SK-N-SH (cell line): Measurements from ENCODE around the gene MVB12A. TPM values are rescaled to one million over a fixed set of nuclear protein-coding genes. Genes with fewer than 3 reads are reported as not detected.
A peak's percentile ranks its signal among the peaks of the same experiment; 100 is the strongest.

Experiments used
- CTCF ChIA-PET: fragments of 300-600, 350-600 bp; formaldehyde crosslinking; extraction: SDS; loops from one replicate; lab custom pipeline; 2021; lab: Yijun Ruan, JAX
- POLR2A ChIA-PET: fragments of 350-600 bp; sonication (Branson Sonifier 250); formaldehyde crosslinking; extraction: SDS; loops from one replicate; lab custom pipeline; 2020; ENCODE audit warnings: antibody characterized with exemption, inconsistent platforms; lab: Yijun Ruan, JAX
- DNase-seq: peaks from one replicate; pipeline ENCODE4 v3.0.0; 2012
- H2AFZ ChIP-seq: fragments of 200-600 bp; sonication (generic); 2 replicates; pipeline ENCODE4 v1.8.1; 2016; ENCODE audit warnings: antibody characterized with exemption, mild to moderate bottlenecking, low read depth
- H3F3A ChIP-seq: fragments of 200-600 bp; sonication (generic); replicated peaks from 2 replicates; pipeline ENCODE3; 2016; ENCODE audit warnings: antibody characterized with exemption, mild to moderate bottlenecking; ENCODE audit not compliant: insufficient read depth
- H3K27ac ChIP-seq, 2 experiments: fragments of 200-500 bp in 1 of 2; fragments of 200-600 bp in 1 of 2; sonication (Bioruptor generic) in 1 of 2; sonication (generic), shearing (Covaris generic) in 1 of 2; 2 replicates each; pipeline versions ENCODE4 v1.5.1 to v1.6.1; 2014 to 2016; ENCODE audit warnings: low read depth in 2 of 2, inconsistent platforms in 1 of 2, low read length in 1 of 2, mild to moderate bottlenecking in 1 of 2, mixed read lengths in 1 of 2
- H3K27me3 ChIP-seq: fragments of 200-600 bp; sonication (generic), shearing (Covaris generic); 2 replicates; pipeline ENCODE4 v1.6.1; 2016; ENCODE audit warnings: mixed run types; ENCODE audit not compliant: insufficient read depth
- H3K36me3 ChIP-seq, 2 experiments: fragments of 200-500 bp in 1 of 2; fragments of 200-600 bp in 1 of 2; sonication (Bioruptor generic) in 1 of 2; sonication (generic) in 1 of 2; replicated peaks in 1 of 2; 2 replicates each; pipeline versions ENCODE3 to v1.5.1; 2014 to 2016; ENCODE audit warnings: low read length in 1 of 2, mild to moderate bottlenecking in 1 of 2; ENCODE audit not compliant: insufficient read depth in 2 of 2, control insufficient read depth in 1 of 2
- H3K4me1 ChIP-seq, 2 experiments: fragments of 200-500 bp in 1 of 2; fragments of 200-600 bp in 1 of 2; sonication (Bioruptor generic) in 1 of 2; sonication (generic), shearing (Covaris generic) in 1 of 2; 2 replicates each; pipeline versions ENCODE4 v1.5.1 to v1.6.1; 2014 to 2016; ENCODE audit warnings: low read depth in 1 of 2, low read length in 1 of 2, mixed run types in 1 of 2; ENCODE audit not compliant: insufficient read depth in 2 of 2, control insufficient read depth in 1 of 2
- H3K4me2 ChIP-seq: fragments of 200-600 bp; sonication (generic), shearing (Covaris generic); 2 replicates; pipeline ENCODE4 v1.6.1; 2017; ENCODE audit warnings: mixed run types
- H3K4me3 ChIP-seq, 2 experiments: fragments of 200-500 bp in 1 of 2; fragments of 200-600 bp in 1 of 2; sonication (Bioruptor generic) in 1 of 2; sonication (generic), shearing (Covaris generic) in 1 of 2; 2 replicates each; pipeline versions ENCODE4 v1.5.1 to v1.8.1; 2014 to 2016; ENCODE audit warnings: low read depth in 2 of 2, inconsistent platforms in 1 of 2, low read length in 1 of 2, mild to moderate bottlenecking in 1 of 2, mixed read lengths in 1 of 2, moderate library complexity in 1 of 2
- H3K79me2 ChIP-seq: fragments of 200-600 bp; sonication (generic); 2 replicates; pipeline ENCODE4 v1.8.1; 2017; ENCODE audit warnings: mild to moderate bottlenecking; ENCODE audit not compliant: insufficient read depth
- H3K9ac ChIP-seq: fragments of 200-600 bp; sonication (generic); 2 replicates; pipeline ENCODE4 v1.6.1; 2017; ENCODE audit warnings: mixed run types
- H3K9me2 ChIP-seq: fragments of 200-600 bp; sonication (generic); 2 replicates; pipeline ENCODE4 v1.6.1; 2017; ENCODE audit warnings: mixed run types
- H3K9me3 ChIP-seq: fragments of 200-600 bp; sonication (generic); 2 replicates; pipeline ENCODE4 v1.6.1; 2017; ENCODE audit warnings: mixed run types, mild to moderate bottlenecking, moderate library complexity
- H4K20me1 ChIP-seq: fragments of 200-600 bp; sonication (generic); 2 replicates; pipeline ENCODE4 v1.6.1; 2017; ENCODE audit warnings: mild to moderate bottlenecking, mixed run types; ENCODE audit not compliant: insufficient read depth
- ELF1 ChIP-seq: IDR thresholded peaks from 2 replicates; pipeline ENCODE4 v1.4.0; 2012
- EZH2phosphoT487 ChIP-seq: fragments of 200-600 bp; sonication (generic); IDR thresholded peaks from 2 replicates; pipeline ENCODE4 v1.6.1; 2017; ENCODE audit warnings: low read depth, mixed run types, mild to moderate bottlenecking, antibody characterized with exemption, moderate library complexity, borderline replicate concordance
- FOSL2 ChIP-seq: IDR thresholded peaks from 2 replicates; pipeline ENCODE4 v1.4.0; 2012; ENCODE audit warnings: low read depth, mild to moderate bottlenecking, moderate library complexity, borderline replicate concordance
- FOXJ3 ChIP-seq: sonication (generic); formaldehyde crosslinking; IDR thresholded peaks from 2 replicates; pipeline ENCODE4 v1.5.1; 2020; ENCODE audit warnings: mild to moderate bottlenecking, missing genetic modification reagents
- FOXM1 ChIP-seq: IDR thresholded peaks from 2 replicates; pipeline ENCODE4 v1.4.0; 2012; ENCODE audit warnings: low read depth, mild to moderate bottlenecking
- GABPA ChIP-seq: IDR thresholded peaks from 2 replicates; pipeline ENCODE4 v1.4.0; 2012; ENCODE audit warnings: low read depth, mild to moderate bottlenecking
- JUND ChIP-seq: IDR thresholded peaks from 2 replicates; pipeline ENCODE4 v1.4.0; 2012
- MXI1 ChIP-seq: IDR thresholded peaks from 2 replicates; pipeline ENCODE4 v1.6.1; 2012; ENCODE audit warnings: mild to moderate bottlenecking, low read depth, low read length, improper control_type of control experiment
- NFIC ChIP-seq: IDR thresholded peaks from 2 replicates; pipeline ENCODE4 v1.4.0; 2012; ENCODE audit warnings: borderline replicate concordance
- POLR2AphosphoS5 ChIP-seq: IDR thresholded peaks from 2 replicates; pipeline ENCODE4 v1.6.1; 2012; ENCODE audit warnings: low read depth, low read length
- RAD21 ChIP-seq: IDR thresholded peaks from 2 replicates; pipeline ENCODE4 v1.6.1; 2012; ENCODE audit warnings: mild to moderate bottlenecking, low read length
- RXRA ChIP-seq: IDR thresholded peaks from 2 replicates; pipeline ENCODE4 v1.4.0; 2012; ENCODE audit warnings: low read depth, mild to moderate bottlenecking, borderline replicate concordance
- SIN3A ChIP-seq: IDR thresholded peaks from 2 replicates; pipeline ENCODE4 v1.6.1; 2012; ENCODE audit warnings: low read depth, mild to moderate bottlenecking, low read length, moderate library complexity, borderline replicate concordance
- SMC3 ChIP-seq: IDR thresholded peaks from 2 replicates; pipeline ENCODE4 v1.6.1; 2012; ENCODE audit warnings: low read depth, low read length, improper control_type of control experiment
- TAF1 ChIP-seq: IDR thresholded peaks from 2 replicates; pipeline ENCODE4 v1.6.1; 2012; ENCODE audit warnings: low read depth, mild to moderate bottlenecking, low read length, moderate library complexity, borderline replicate concordance
- TCF12 ChIP-seq: IDR thresholded peaks from 2 replicates; pipeline ENCODE4 v1.4.0; 2012
- TEAD4 ChIP-seq: IDR thresholded peaks from 2 replicates; pipeline ENCODE4 v1.4.0; 2012; ENCODE audit warnings: mild to moderate bottlenecking, borderline replicate concordance; ENCODE audit not compliant: insufficient read depth
- USF2 ChIP-seq: fragments of 150-350 bp; IDR thresholded peaks from 2 replicates; pipeline ENCODE4 v1.6.1; 2017; ENCODE audit warnings: antibody characterized with exemption, low read length, low read depth, borderline replicate concordance
- YY1 ChIP-seq: IDR thresholded peaks from 2 replicates; pipeline ENCODE4 v1.4.0; 2012; ENCODE audit warnings: low read depth, mild to moderate bottlenecking
- WGBS: methylation state at CpG from one replicate; pipeline ENCODE4 v1.1.6; 2017; ENCODE audit warnings: low lambda C conversion rate; 5-methylcytosine and 5-hydroxymethylcytosine counted together
- polyA plus RNA-seq, 3 experiments: library from polyadenylated mRNA; depleted of rRNA; stranded (reverse); fragments of >200 nt; gene quantifications; 2 replicates each; pipeline ENCODE4 v1.2.3, GENCODE V29; 2012
- TF ChIP-seq, protein P1 (sequence below): IDR thresholded peaks from 2 replicates; pipeline ENCODE4; 2012
- TF ChIP-seq, protein P2 (sequence below): IDR thresholded peaks from 2 replicates; pipeline ENCODE4 v1.4.0; 2012; ENCODE audit warnings: low read depth
- TF ChIP-seq, protein P3 (sequence below): IDR thresholded peaks from 2 replicates; pipeline ENCODE4 v1.4.0; 2012; ENCODE audit warnings: low read depth, borderline replicate concordance
- TF ChIP-seq, protein P4 (sequence below): fragments of 150-350 bp; IDR thresholded peaks from 2 replicates; pipeline ENCODE4 v1.6.1; 2016; ENCODE audit warnings: mild to moderate bottlenecking, low read depth, low read length
- TF ChIP-seq, protein P5 (sequence below): fragments of 200-600 bp; sonication (generic); IDR thresholded peaks from 2 replicates; pipeline ENCODE4 v1.6.1; 2017; ENCODE audit warnings: antibody characterized with exemption, mild to moderate bottlenecking, moderate library complexity

The MVB12A gene
- polyA plus RNA-seq, 1 of the 3 experiments (the other 2 are of a cell fraction): 63.9 TPM

DNA sequence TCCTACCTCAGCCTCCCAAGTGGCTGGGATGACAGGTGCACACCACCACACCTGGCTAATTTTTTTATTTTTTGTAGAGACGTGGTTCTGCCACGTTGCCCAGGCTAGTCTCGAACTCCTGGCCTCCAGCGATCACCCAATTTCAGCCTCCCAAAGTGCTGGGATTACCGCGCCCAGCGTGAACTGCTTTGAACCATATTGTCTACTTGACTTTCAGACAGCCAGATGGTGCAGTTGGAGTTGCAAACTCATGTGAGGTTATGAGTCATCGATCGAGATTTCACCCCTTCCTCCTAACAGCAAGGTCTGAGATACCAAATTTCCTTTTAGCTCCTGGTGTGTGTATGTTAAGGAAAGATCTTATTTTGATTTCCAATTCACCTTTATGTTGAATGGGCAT is 53.2 kb downstream of the MVB12A start:
- no peak for TF ChIP-seq YY1
- TF ChIP-seq, protein P1, sequence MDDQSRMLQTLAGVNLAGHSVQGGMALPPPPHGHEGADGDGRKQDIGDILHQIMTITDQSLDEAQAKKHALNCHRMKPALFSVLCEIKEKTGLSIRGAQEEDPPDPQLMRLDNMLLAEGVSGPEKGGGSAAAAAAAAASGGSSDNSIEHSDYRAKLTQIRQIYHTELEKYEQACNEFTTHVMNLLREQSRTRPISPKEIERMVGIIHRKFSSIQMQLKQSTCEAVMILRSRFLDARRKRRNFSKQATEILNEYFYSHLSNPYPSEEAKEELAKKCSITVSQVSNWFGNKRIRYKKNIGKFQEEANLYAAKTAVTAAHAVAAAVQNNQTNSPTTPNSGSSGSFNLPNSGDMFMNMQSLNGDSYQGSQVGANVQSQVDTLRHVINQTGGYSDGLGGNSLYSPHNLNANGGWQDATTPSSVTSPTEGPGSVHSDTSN: no peak
- TF ChIP-seq, protein P2, sequence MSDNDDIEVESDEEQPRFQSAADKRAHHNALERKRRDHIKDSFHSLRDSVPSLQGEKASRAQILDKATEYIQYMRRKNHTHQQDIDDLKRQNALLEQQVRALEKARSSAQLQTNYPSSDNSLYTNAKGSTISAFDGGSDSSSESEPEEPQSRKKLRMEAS: no peak
- TF ChIP-seq SIN3A: no peak
- TF ChIP-seq, protein P3, sequence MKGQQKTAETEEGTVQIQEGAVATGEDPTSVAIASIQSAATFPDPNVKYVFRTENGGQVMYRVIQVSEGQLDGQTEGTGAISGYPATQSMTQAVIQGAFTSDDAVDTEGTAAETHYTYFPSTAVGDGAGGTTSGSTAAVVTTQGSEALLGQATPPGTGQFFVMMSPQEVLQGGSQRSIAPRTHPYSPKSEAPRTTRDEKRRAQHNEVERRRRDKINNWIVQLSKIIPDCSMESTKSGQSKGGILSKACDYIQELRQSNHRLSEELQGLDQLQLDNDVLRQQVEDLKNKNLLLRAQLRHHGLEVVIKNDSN: no peak
- no peak for TF ChIP-seq NFIC
- no peak for TF ChIP-seq FOXJ3
- TF ChIP-seq USF2: no peak
- no peak for TF ChIP-seq TAF1
- TF ChIP-seq MXI1: no peak
- TF ChIP-seq TEAD4: no peak
- TF ChIP-seq, protein P4, sequence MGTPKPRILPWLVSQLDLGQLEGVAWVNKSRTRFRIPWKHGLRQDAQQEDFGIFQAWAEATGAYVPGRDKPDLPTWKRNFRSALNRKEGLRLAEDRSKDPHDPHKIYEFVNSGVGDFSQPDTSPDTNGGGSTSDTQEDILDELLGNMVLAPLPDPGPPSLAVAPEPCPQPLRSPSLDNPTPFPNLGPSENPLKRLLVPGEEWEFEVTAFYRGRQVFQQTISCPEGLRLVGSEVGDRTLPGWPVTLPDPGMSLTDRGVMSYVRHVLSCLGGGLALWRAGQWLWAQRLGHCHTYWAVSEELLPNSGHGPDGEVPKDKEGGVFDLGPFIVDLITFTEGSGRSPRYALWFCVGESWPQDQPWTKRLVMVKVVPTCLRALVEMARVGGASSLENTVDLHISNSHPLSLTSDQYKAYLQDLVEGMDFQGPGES: no peak
- TF ChIP-seq GABPA: no peak
- no peak for TF ChIP-seq POLR2AphosphoS5
- TF ChIP-seq RAD21: no peak
- peak; percentile 51; the same call in 1 of the 2 replicates for TF ChIP-seq JUND
- peak; percentile 38; the same call in 1 of the 2 replicates for TF ChIP-seq TCF12
- TF ChIP-seq FOXM1: no peak
- no peak for TF ChIP-seq RXRA
- TF ChIP-seq ELF1: no peak
- TF ChIP-seq, protein P5, sequence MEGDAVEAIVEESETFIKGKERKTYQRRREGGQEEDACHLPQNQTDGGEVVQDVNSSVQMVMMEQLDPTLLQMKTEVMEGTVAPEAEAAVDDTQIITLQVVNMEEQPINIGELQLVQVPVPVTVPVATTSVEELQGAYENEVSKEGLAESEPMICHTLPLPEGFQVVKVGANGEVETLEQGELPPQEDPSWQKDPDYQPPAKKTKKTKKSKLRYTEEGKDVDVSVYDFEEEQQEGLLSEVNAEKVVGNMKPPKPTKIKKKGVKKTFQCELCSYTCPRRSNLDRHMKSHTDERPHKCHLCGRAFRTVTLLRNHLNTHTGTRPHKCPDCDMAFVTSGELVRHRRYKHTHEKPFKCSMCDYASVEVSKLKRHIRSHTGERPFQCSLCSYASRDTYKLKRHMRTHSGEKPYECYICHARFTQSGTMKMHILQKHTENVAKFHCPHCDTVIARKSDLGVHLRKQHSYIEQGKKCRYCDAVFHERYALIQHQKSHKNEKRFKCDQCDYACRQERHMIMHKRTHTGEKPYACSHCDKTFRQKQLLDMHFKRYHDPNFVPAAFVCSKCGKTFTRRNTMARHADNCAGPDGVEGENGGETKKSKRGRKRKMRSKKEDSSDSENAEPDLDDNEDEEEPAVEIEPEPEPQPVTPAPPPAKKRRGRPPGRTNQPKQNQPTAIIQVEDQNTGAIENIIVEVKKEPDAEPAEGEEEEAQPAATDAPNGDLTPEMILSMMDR: no peak
- no peak for TF ChIP-seq EZH2phosphoT487
- TF ChIP-seq FOSL2: peak; percentile 78; the same call in 1 of the 2 replicates
- TF ChIP-seq SMC3: no peak
- H3K4me3 ChIP-seq: no peak overlapping the region
- no peaks in the 10 kb centered on the region for H3K9me3 ChIP-seq
- no peaks in the 10 kb centered on the region for H3K27me3 ChIP-seq
- peak overlapping the region in 1 of 2 experiments; percentile 34; a peak in 1 of 4 replicates for H3K27ac ChIP-seq
- H3K9ac ChIP-seq: no peak overlapping the region
- H3K79me2 ChIP-seq: peaks cover 46% of the 10 kb centered on the region
- H4K20me1 ChIP-seq: no peaks in the 10 kb centered on the region; the same call in 1 of the 2 replicates
- ChIA-PET CTCF (no interaction called here), POLR2A (no interaction called here)
- H3K9me2 ChIP-seq: no peaks in the 10 kb centered on the region
- peaks cover 12 to 15% of the 10 kb centered on the region in 2 experiments; a peak in 3 of 4 replicates for H3K4me1 ChIP-seq
- no peaks in the 10 kb centered on the region for H3F3A ChIP-seq
- no peaks in the 10 kb centered on the region for H3K36me3 ChIP-seq
- 0 out of 2 replicates have a peak overlapping the region, but pooled peaks have one; percentile 41 for H3K4me2 ChIP-seq
- DNase-seq: no peak
- 80% methylated on average over 9 of the region's 9 CpGs for WGBS
- H2AFZ ChIP-seq: no peak overlapping the region
